H9 (cell line): Measurements from ENCODE around the gene FREM1. TPM values are rescaled to one million over a fixed set of nuclear protein-coding genes. Genes with fewer than 3 reads are reported as not detected.

Source experiments
- DNase-seq: peaks from one replicate; pipeline ENCODE4 v3.0.0-alpha.2; 2017
- H2AFZ ChIP-seq: one replicate; pipeline ENCODE4 v1.6.1; 2013; ENCODE audit warnings: mild to moderate bottlenecking, low read length, control low read depth, moderate library complexity
- H2AK5ac ChIP-seq: 2 replicates; pipeline ENCODE4 v1.6.1; 2013; ENCODE audit warnings: low read length, control low read depth, mixed read lengths; ENCODE audit not compliant: insufficient read length
- H2BK120ac ChIP-seq: one replicate; pipeline ENCODE4 v1.6.1; 2013; ENCODE audit warnings: low read depth, mild to moderate bottlenecking, low read length, control low read depth, inconsistent platforms; ENCODE audit not compliant: poor library complexity, severe bottlenecking
- H2BK12ac ChIP-seq: 2 replicates; pipeline ENCODE4 v1.6.1; 2013; ENCODE audit warnings: low read length, control low read depth, mixed read lengths, low read depth; ENCODE audit not compliant: insufficient read length
- H2BK15ac ChIP-seq: 2 replicates; pipeline ENCODE4 v1.6.1; 2013; ENCODE audit warnings: low read depth, low read length, control low read depth
- H2BK20ac ChIP-seq: one replicate; pipeline ENCODE4 v1.6.1; 2013; ENCODE audit warnings: low read depth, mild to moderate bottlenecking, low read length, control low read depth, inconsistent platforms; ENCODE audit not compliant: poor library complexity, severe bottlenecking
- H2BK5ac ChIP-seq: 2 replicates; pipeline ENCODE4 v1.6.1; 2013; ENCODE audit warnings: low read length, control low read depth, mixed read lengths; ENCODE audit not compliant: insufficient read length
- H3K14ac ChIP-seq: 2 replicates; pipeline ENCODE4 v1.6.1; 2013; ENCODE audit warnings: low read length, control low read depth; ENCODE audit not compliant: insufficient read depth
- H3K18ac ChIP-seq: 2 replicates; pipeline ENCODE4 v1.6.1; 2013; ENCODE audit warnings: low read depth, mild to moderate bottlenecking, mixed read lengths, low read length, control low read depth; ENCODE audit not compliant: insufficient read length
- H3K23ac ChIP-seq: 2 replicates; pipeline ENCODE4 v1.6.1; 2013; ENCODE audit warnings: low read length, control low read depth, mixed read lengths, low read depth; ENCODE audit not compliant: insufficient read length
- H3K23me2 ChIP-seq: 2 replicates; pipeline ENCODE4 v1.6.1; 2013; ENCODE audit warnings: low read depth, mild to moderate bottlenecking, mixed read lengths, low read length, control low read depth; ENCODE audit not compliant: insufficient read length, poor library complexity, severe bottlenecking
- H3K27ac ChIP-seq: 2 replicates; pipeline ENCODE4 v1.5.1; 2013; ENCODE audit warnings: low read length, control low read depth, mixed read lengths, low read depth; ENCODE audit not compliant: insufficient read length
- H3K27me3 ChIP-seq: 2 replicates; pipeline ENCODE4 v1.6.1; 2013; ENCODE audit warnings: low read length, control low read depth, inconsistent platforms; ENCODE audit not compliant: insufficient read depth
- H3K4ac ChIP-seq: 2 replicates; pipeline ENCODE4 v1.6.1; 2013; ENCODE audit warnings: low read depth, mild to moderate bottlenecking, control low read depth, inconsistent platforms, low read length, moderate library complexity
- H3K4me1 ChIP-seq: 2 replicates; pipeline ENCODE4 v1.6.1; 2013; ENCODE audit warnings: low read length, control low read depth, inconsistent platforms; ENCODE audit not compliant: insufficient read depth
- H3K4me2 ChIP-seq: 2 replicates; pipeline ENCODE4 v1.6.1; 2013; ENCODE audit warnings: low read length, control low read depth, mixed read lengths; ENCODE audit not compliant: insufficient read length, insufficient read depth
- H3K56ac ChIP-seq: 2 replicates; pipeline ENCODE4 v1.6.1; 2013; ENCODE audit warnings: low read depth, mild to moderate bottlenecking, mixed read lengths, low read length, control low read depth; ENCODE audit not compliant: insufficient read length
- H3K79me1 ChIP-seq: 2 replicates; pipeline ENCODE4 v1.6.1; 2013; ENCODE audit warnings: low read depth, mild to moderate bottlenecking, moderate library complexity, low read length, control low read depth, inconsistent platforms; ENCODE audit not compliant: insufficient read depth, poor library complexity, severe bottlenecking
- H3K79me2 ChIP-seq: 2 replicates; pipeline ENCODE4 v1.6.1; 2013; ENCODE audit warnings: low read length, control low read depth, inconsistent platforms; ENCODE audit not compliant: insufficient read depth
- H3K9ac ChIP-seq: 2 replicates; pipeline ENCODE4 v1.6.1; 2013; ENCODE audit warnings: low read length, control low read depth, mixed read lengths; ENCODE audit not compliant: insufficient read length; ENCODE audit errors: extremely low read depth
- H3K9me3 ChIP-seq: one replicate; pipeline ENCODE4 v1.6.1; 2013; ENCODE audit warnings: low read depth, low read length, inconsistent platforms; ENCODE audit not compliant: control insufficient read depth
- H3T11ph ChIP-seq: one replicate; pipeline ENCODE4 v1.6.1; 2013; ENCODE audit warnings: mild to moderate bottlenecking, low read length, control low read depth, inconsistent platforms
- H4K20me1 ChIP-seq: one replicate; pipeline ENCODE4 v1.6.1; 2013; ENCODE audit not compliant: control insufficient read depth, insufficient read length, insufficient read depth
- H4K5ac ChIP-seq: 2 replicates; pipeline ENCODE4 v1.6.1; 2013; ENCODE audit warnings: low read depth, mild to moderate bottlenecking, mixed read lengths, low read length, control low read depth; ENCODE audit not compliant: insufficient read length
- H4K8ac ChIP-seq: replicated peaks from 2 replicates; pipeline ENCODE4 v1.6.1; 2013; ENCODE audit warnings: low read length, control low read depth, mixed read lengths, low read depth; ENCODE audit not compliant: insufficient read length
- H4K91ac ChIP-seq: 2 replicates; pipeline ENCODE4 v1.6.1; 2013; ENCODE audit warnings: low read depth, mild to moderate bottlenecking, moderate library complexity, mixed read lengths, low read length, control low read depth; ENCODE audit not compliant: insufficient read length
- H3K27ac Mint-ChIP-seq, 3 experiments: 2 replicates in 2 of 3; 3 replicates in 1 of 3; pipeline ENCODE4 v1.8.0; 2020 to 2021; ENCODE audit warnings: mixed read lengths in 3 of 3, mild to moderate bottlenecking in 1 of 3, moderate library complexity in 1 of 3
- H3K27me3 Mint-ChIP-seq: 2 replicates; pipeline ENCODE4 v1.8.0; 2021; ENCODE audit warnings: low read depth, mild to moderate bottlenecking, moderate library complexity, mixed read lengths
- H3K36me3 Mint-ChIP-seq, 3 experiments: 2 replicates in 2 of 3; 3 replicates in 1 of 3; pipeline ENCODE4 v1.8.0; 2020 to 2021; ENCODE audit warnings: low read depth in 3 of 3, mixed read lengths in 3 of 3; ENCODE audit not compliant: insufficient read depth in 1 of 3
- H3K4me1 Mint-ChIP-seq, 2 experiments: 2 replicates each; pipeline ENCODE4 v1.8.0; 2020; ENCODE audit warnings: mixed read lengths in 2 of 2
- H3K4me3 Mint-ChIP-seq, 2 experiments: 2 replicates in 1 of 2; 3 replicates in 1 of 2; pipeline ENCODE4 v1.8.0; 2020 to 2021; ENCODE audit warnings: mild to moderate bottlenecking in 2 of 2, mixed read lengths in 2 of 2, moderate library complexity in 1 of 2
- H3K9me3 Mint-ChIP-seq, 2 experiments: 2 replicates in 1 of 2; 3 replicates in 1 of 2; pipeline ENCODE4 v1.8.0; 2020; ENCODE audit warnings: mild to moderate bottlenecking in 2 of 2, mixed read lengths in 2 of 2, moderate library complexity in 1 of 2
- CTCF ChIP-seq: fragments of 200-600 bp; sonication (generic); conservative IDR thresholded peaks from 3 replicates; pipeline ENCODE4 v1.8.0; 2021; ENCODE audit warnings: antibody characterized with exemption, mild to moderate bottlenecking
- WGBS: extraction: QIAGEN DNeasy Blood & Tissue Kit; methylation state at CpG from one replicate; pipeline ENCODE4 v1.1.7; 2013; ENCODE audit warnings: missing lambda C conversion rate, low lambda C conversion rate, mixed read lengths; ENCODE audit not compliant: insufficient read length; ENCODE audit errors: extremely low coverage; 5-methylcytosine and 5-hydroxymethylcytosine counted together
- total RNA-seq: library from RNA; stranded (reverse); gene quantifications from 2 replicates; pipeline ENCODE4 v1.2.1, GENCODE V29; 2021

Gene FREM1
- total RNA-seq, 1 experiment from 2014 or later = 0.44 TPM

GRCh38 chr9:14849851-14850250 is 60.4 kb downstream of the FREM1 start:
- Histone ChIP-seq H4K5ac (no peak overlapping the region), H4K20me1 (no peaks in the 10 kb centered on the region), H2BK120ac (no peak overlapping the region), H3K79me2 (no peaks in the 10 kb centered on the region), H3K27ac (no peak overlapping the region), H3K18ac (no peak overlapping the region), H4K91ac (no peak overlapping the region), H3K14ac (no peak overlapping the region), H2BK15ac (no peak overlapping the region), H3K27me3 (no peaks in the 10 kb centered on the region), H3K4me1 (no peaks in the 10 kb centered on the region), H3K4ac (no peak overlapping the region), H3K23me2 (no peaks in the 10 kb centered on the region), H3K9me3 (no peaks in the 10 kb centered on the region), H3K23ac (no peak overlapping the region), H4K8ac (no peak overlapping the region), H2AFZ (no peak overlapping the region), H2BK20ac (no peak overlapping the region), H3T11ph (no peak overlapping the region), H3K4me2 (no peak overlapping the region), H2BK12ac (no peak overlapping the region), H2AK5ac (no peak overlapping the region), H3K9ac (no peak overlapping the region), H2BK5ac (no peak overlapping the region), H3K56ac (no peak overlapping the region), H3K79me1 (no peaks in the 10 kb centered on the region)
- Mint-ChIP-seq H3K4me3 (no peak overlapping the region), H3K27me3 (no peaks in the 10 kb centered on the region; the same call in 1 of the 2 replicates), H3K9me3 (peaks cover 0 to 5% of the 10 kb centered on the region in 2 experiments; a peak in 2 of 5 replicates), H3K27ac (no peak overlapping the region), H3K36me3 (peaks cover 0 to 8% (median 5%) of the 10 kb centered on the region in 3 experiments; a peak in 3 of 7 replicates), H3K4me1 (no peaks in the 10 kb centered on the region)
- TF ChIP-seq CTCF = no peak
- no peak for DNase-seq
- no CpG with 5 or more reads among the region's 4 CpGs for WGBS
